Left renal pelvis (tissue), 4 donors: ENCODE results near the gene GINS3. TPM values are rescaled to one million over a fixed set of nuclear protein-coding genes. Genes with fewer than 3 reads are reported as not detected.
"Not testable (repeated sequence)": the region's sequence is repeated elsewhere in the genome, so short reads cannot be mapped to it uniquely, and the experiment has no call there.

Source experiments
- DNase-seq, 4 donors: peaks; one replicate each; pipeline ENCODE4 v3.0.0-alpha.2; 2013; ENCODE audit warnings: low read depth in 4 of 4, low spot score in 3 of 4
- polyA plus RNA-seq, 4 donors: library from polyadenylated mRNA; unstranded; fragments of 120-200 nt; gene quantifications; one replicate each; pipeline ENCODE4 v1.2.1, GENCODE V29; 2013; ENCODE audit not compliant: insufficient read length in 4 of 4

Gene GINS3
- polyA plus RNA-seq, 4 donors: 11.0 to 13.2 (median 12.4) TPM

- no peak for DNase-seq
Observed at GRCh38 chr16:58385218-58385773, 7.0 kb upstream of the GINS3 start.

- no peak for DNase-seq
Observed at GRCh38 chr16:58389724-58390123, 2.5 kb upstream of the GINS3 start.

- no peak for DNase-seq
Observed at GRCh38 chr16:58393138-58393504, 850 bp downstream of the GINS3 start.

GRCh38 chr16:58396897-58397296 lies 4.6 kb downstream of the GINS3 start:
- DNase-seq: not testable (repeated sequence)

DNA sequence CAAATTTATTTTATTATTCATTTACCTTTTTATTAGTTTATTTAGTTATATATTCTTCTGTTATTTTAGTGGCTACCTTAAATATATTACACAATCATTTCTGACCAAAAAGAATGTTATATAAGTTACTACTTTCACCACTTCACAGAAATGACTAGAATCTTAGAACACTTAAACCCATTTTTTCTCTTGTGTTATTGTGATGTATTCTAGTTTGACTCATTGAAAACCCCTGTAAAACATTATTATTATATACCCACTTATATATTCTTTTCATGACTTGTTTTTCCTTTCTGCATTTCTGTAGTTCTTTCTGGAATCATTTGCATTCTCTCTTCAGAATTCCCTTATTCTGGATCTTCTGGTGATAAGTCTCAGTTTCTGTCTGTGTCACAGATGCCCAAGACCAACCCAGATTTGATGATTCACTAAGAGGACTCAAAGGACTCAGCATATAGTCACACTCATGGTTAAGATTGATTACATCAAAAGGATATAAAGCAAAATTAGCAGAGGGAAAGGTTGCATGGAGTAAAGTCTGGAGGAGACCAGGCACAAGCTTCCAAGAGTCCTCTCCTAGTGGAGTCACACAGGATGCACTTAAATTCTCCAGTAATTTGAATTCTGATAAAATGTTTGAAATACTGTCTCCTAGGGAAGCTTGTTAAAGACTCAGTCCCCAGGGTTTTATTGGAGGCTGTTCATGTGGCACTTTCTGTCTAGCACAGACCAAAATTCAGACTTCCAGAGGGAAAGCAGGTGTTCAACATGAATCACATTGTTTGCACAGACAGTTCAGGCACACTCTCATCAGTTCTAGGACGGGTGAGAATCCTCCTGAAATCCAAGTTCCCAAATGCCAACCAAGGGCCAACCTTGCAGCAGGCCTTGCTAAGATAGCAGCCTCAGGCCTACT lies 7.7 kb downstream of the GINS3 start:
- DNase-seq: no peak

DNA sequence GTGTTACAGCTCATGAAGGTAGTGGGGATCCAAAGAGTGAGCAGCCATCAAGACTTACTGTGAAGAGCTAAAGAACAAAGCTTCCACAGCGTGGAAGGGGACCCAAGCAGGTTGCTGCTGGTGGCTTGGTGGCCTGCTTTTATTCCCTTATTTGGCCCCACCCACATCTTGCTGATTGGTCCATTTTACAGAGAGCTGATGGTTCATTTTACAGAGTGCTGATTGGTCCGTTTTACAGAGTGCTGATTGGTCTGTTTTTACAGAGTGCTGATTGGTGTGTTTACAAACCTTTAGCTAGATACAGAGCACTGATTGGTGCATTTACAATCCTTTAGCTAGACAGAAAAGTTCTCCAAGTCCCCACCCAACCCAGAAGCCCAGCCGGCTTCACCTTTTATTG lies 9.0 kb downstream of the GINS3 start:
- DNase-seq: not testable (repeated sequence)

GRCh38 chr16:58402796-58403195 lies 10.5 kb downstream of the GINS3 start:
- DNase-seq: no peak

GRCh38 chr16:58409316-58409973 lies 17.2 kb downstream of the GINS3 start:
- DNase-seq: peak in 1 of 4 donors; percentile 8

DNA sequence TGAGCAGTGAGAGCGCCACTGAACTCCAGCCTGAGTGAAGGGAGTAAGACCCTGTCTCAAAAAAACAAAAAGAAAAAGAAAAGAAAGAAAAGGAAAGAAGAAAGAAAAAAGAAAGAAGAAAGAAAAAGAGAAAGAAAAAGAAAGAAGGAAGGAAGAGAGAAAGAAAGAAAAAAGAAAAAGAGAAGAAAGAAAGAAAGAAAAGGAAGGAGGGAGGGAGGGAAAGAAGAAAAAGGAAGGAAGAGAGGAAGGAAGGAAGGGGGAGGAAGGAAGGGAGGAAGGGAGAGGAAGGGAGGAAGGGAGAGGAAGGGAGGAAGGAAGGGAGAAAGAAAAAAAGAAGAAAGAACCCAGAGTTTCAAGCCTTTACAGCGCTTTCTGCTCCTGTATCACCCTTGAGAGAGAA lies 19.1 kb downstream of the GINS3 start:
- DNase-seq: no peak

DNA sequence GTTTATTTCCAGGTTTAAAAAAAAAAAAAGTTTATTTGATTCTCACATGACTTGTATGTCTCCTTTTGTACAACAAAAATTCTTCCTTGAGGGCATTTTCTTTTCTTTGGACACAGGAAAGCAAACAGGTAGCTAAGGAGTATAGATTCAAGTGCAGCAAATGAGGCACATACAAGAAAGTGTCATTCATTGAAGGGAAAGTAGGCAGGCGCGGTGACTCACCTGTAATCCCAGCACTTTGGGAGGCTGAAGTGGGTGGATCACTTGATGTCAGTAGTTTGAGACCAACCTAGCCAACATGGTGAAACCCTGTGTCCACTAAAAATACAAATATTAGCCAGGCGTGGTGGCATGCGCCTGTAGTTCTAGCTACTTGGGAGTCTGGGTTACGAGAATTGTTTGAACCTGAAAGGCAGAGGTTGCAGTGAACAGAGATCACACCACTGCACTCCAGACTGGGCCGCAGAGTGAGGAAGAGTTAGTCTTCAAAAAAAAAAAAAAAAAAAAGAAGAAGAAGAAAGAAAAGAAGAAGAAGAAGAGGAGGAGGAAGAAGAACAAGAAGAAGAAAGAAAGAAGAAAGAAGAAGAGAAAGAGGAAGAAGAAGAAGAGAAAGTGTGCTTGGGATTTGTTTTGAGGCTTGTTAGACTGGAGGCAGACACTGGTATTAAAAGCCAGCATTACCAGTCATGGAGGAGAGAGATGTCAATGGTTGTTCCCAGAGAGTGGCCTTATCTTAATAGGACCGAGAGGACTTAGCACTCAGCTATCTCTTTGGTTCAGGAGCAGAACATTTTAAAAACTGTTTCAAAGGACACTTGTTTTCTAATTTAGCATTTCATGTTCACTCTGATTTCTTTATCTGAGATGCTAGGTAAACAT lies 19.7 kb downstream of the GINS3 start:
- DNase-seq: no peak

GRCh38 chr16:58412615-58412970 lies 20.3 kb downstream of the GINS3 start:
- DNase-seq: not testable (repeated sequence)

DNA sequence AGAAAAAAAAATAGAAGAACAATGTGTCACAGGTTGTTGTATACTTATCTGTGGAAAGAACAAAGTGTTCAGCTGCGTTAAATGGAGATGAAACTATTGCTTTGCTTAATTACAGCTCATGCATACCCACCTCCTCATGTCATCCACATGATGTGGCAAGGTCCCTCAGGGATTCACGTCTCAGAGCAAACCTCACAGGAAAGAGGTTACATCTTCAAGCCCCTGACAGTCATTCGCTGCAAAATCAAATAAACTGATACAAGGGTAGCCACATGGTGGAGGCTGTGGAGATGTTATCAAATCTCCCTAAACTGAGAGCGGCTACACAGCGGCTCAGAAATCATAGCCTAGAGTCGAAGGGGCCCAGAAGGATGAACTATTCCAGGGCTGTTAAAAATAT lies 21.1 kb downstream of the GINS3 start:
- DNase-seq: no peak

GRCh38 chr16:58415003-58415402 lies 22.7 kb downstream of the GINS3 start:
- DNase-seq: no peak

- DNase-seq: not testable (repeated sequence)
Observed at GRCh38 chr16:58415961-58416360, 23.7 kb downstream of the GINS3 start.

DNA sequence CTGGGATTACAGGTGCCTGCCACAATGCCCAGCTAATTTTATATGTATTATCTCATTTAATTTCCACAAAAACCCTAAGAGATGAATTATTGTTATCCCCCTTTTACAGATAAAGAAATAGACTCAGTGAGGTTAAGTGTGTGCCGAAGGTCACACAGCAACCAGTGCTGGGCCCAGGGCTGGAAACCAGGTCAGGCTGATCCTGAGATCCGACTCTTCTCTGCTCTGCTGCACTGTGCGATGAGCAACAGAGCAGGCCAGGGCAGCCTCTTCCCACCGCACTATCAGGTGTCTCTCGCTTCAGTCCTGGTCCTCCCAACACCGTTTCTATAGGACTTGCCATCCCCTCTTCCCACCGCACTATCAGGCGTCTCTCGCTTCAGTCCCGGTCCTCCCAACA lies 24.8 kb downstream of the GINS3 start:
- DNase-seq: no peak

- no peak for DNase-seq
Observed at GRCh38 chr16:58417600-58417999, 25.3 kb downstream of the GINS3 start.

GRCh38 chr16:58418026-58418425 lies 25.8 kb downstream of the GINS3 start:
- no peak for DNase-seq

DNA sequence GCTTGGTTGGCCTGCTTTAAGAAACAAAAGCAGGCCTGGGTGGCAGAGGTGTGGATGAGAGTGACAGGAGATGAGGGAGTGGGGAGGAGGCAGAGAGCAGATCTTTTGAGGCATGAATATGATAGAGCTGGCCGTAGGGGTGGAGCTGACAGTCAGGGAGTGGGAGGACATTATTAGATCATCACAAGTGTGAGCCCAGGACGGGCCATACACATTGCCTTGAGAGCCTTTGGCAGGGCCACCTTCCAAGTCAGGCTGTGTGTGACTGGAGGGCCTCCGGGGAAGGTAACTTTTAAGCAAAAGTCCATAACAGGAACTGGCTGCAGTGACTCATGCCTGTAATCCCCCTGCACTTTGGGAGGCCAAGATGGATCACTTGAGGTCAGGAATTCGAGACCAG lies 26.3 kb downstream of the GINS3 start:
- no peak for DNase-seq

- DNase-seq: no peak
Observed at GRCh38 chr16:58419241-58419990, 27.1 kb downstream of the GINS3 start.

- DNase-seq: no peak
Observed at GRCh38 chr16:58421059-58421458, 28.8 kb downstream of the GINS3 start.
